Measurements from ENCODE around the gene SYAP1. TPM values are rescaled to one million over a fixed set of nuclear protein-coding genes. Genes with fewer than 3 reads are reported as not detected.
A peak's percentile ranks its signal among the peaks of the same experiment; 100 is the strongest.

Gene SYAP1, protein sequence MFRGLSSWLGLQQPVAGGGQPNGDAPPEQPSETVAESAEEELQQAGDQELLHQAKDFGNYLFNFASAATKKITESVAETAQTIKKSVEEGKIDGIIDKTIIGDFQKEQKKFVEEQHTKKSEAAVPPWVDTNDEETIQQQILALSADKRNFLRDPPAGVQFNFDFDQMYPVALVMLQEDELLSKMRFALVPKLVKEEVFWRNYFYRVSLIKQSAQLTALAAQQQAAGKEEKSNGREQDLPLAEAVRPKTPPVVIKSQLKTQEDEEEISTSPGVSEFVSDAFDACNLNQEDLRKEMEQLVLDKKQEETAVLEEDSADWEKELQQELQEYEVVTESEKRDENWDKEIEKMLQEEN
- polyA plus RNA-seq: 31.3 TPM
- long read RNA-seq, donor 1, full-length matches to known transcripts: 11 of 11 reads
- long read RNA-seq, donor 1, partial matches to known transcripts: 0 of 11 reads
- long read RNA-seq, donor 1, other reads (novel, unspliced or antisense): 0 of 11 reads
- long read RNA-seq, donor 2, full-length matches to known transcripts: 27 of 41 reads
- long read RNA-seq, donor 2, partial matches to known transcripts: 14 of 41 reads
- long read RNA-seq, donor 2, other reads (novel, unspliced or antisense): 0 of 41 reads
- long read RNA-seq, donor 3, full-length matches to known transcripts: 37 of 56 reads
- long read RNA-seq, donor 3, partial matches to known transcripts: 19 of 56 reads
- long read RNA-seq, donor 3, other reads (novel, unspliced or antisense): 0 of 56 reads
- long read RNA-seq, donor 4, full-length matches to known transcripts: 4 of 4 reads
- long read RNA-seq, donor 4, partial matches to known transcripts: 0 of 4 reads
- long read RNA-seq, donor 4, other reads (novel, unspliced or antisense): 0 of 4 reads
- long read RNA-seq, donor 5, full-length matches to known transcripts: 8 of 8 reads
- long read RNA-seq, donor 5, partial matches to known transcripts: 0 of 8 reads
- long read RNA-seq, donor 5, other reads (novel, unspliced or antisense): 0 of 8 reads
- long read RNA-seq, donor 6, full-length matches to known transcripts: 18 of 34 reads
- long read RNA-seq, donor 6, partial matches to known transcripts: 16 of 34 reads
- long read RNA-seq, donor 6, other reads (novel, unspliced or antisense): 0 of 34 reads
- long read RNA-seq, donor 7, full-length matches to known transcripts: 17 of 17 reads
- long read RNA-seq, donor 7, partial matches to known transcripts: 0 of 17 reads
- long read RNA-seq, donor 7, other reads (novel, unspliced or antisense): 0 of 17 reads
- long read RNA-seq, donor 8, full-length matches to known transcripts: 27 of 56 reads
- long read RNA-seq, donor 8, partial matches to known transcripts: 29 of 56 reads
- long read RNA-seq, donor 8, other reads (novel, unspliced or antisense): 0 of 56 reads
- long read RNA-seq, donor 9, full-length matches to known transcripts: 20 of 26 reads
- long read RNA-seq, donor 9, partial matches to known transcripts: 6 of 26 reads
- long read RNA-seq, donor 9, other reads (novel, unspliced or antisense): 0 of 26 reads
- long read RNA-seq, donor 10, full-length matches to known transcripts: 25 of 45 reads
- long read RNA-seq, donor 10, partial matches to known transcripts: 20 of 45 reads
- long read RNA-seq, donor 10, other reads (novel, unspliced or antisense): 0 of 45 reads
- long read RNA-seq, donor 11, full-length matches to known transcripts: 17 of 17 reads
- long read RNA-seq, donor 11, partial matches to known transcripts: 0 of 17 reads
- long read RNA-seq, donor 11, other reads (novel, unspliced or antisense): 0 of 17 reads

DNA sequence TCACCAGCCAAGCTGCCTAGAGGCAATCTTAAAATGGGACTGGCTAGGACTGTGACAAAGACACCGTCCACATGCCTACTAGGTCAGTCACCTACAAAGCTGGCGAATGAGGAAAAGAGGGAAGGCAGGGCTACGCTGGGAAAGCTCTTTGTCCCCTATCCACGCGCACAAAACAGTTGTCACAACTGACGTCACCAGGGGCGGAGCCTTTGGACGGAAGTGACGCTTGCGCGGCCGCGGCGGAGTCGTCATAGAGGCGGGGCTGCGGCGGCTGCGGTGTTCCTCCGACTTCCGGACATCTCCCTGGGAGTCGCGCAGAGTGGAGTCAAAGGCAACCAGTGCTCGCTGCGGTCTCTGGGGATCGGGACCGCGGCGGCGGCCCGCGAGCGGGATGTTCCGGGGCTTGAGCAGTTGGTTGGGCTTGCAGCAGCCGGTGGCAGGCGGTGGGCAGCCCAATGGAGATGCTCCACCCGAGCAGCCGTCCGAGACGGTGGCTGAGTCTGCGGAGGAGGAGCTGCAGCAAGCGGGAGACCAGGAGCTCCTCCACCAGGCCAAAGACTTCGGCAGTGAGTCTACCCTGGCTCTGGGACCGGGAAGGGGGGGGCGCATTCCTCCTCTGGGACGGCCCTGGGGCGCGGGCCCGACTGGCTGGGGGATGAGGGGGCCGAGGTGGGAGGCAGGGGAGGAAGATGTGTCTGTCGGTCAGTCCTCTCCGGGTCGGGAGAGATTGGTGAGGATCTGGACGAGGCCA lies at the start of gene SYAP1:
Gene SYAP1, plus strand, starts transcription at position 279 of the 751 bp plus-strand sequence. Its CDS starts 113 bp downstream, at position 392.
- peak; percentile 96 to 98 for DNase-seq
- H3K27me3 ChIP-seq (ENCODE audit: control insufficient read depth, insufficient read depth, low read length): no peaks in the 10 kb centered on the region
- H3K36me3 ChIP-seq (ENCODE audit: control insufficient read depth, insufficient read depth, low read length): no peaks in the 10 kb centered on the region
- peak within 1 kb of the TSS; percentile 100 for H3K27ac ChIP-seq (ENCODE audit: low read length)
- no peaks in the 10 kb centered on the region for H3K9me3 ChIP-seq (ENCODE audit: control insufficient read depth, low read depth, low read length)
- WGBS (ENCODE audit: insufficient coverage, low lambda C conversion rate): no CpG with 5 or more reads among the region's 54 CpGs
- peak within 1 kb of the TSS; percentile 95 for H3K4me3 ChIP-seq (ENCODE audit: low read length)
- H3K4me1 ChIP-seq (ENCODE audit: control insufficient read depth, insufficient read depth, low read length): peaks cover 13% of the 10 kb centered on the region

DNA sequence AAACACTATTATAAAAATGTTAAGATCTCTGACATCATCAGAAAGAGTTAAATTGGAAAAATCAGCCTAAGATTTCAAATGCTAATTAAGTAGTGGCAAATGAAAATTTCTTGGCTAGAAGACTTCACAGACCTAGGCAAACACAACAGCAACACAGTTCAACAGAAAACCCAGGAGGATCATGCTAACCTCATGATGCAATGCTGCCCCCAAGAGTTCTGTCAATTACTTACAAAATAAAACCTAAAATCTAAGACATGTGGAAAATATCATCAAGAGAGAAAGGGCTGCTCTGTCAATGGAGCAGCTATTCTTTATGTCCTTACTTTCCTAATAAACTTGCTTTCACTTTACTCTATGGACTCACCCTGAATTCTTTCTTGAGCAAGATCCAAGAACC lies 48.4 kb upstream of the SYAP1 start:
- Histone ChIP-seq H3K27ac (ENCODE audit: low read length) (no peak overlapping the region), H3K4me1 (ENCODE audit: control insufficient read depth, insufficient read depth, low read length) (no peaks in the 10 kb centered on the region), H3K4me3 (ENCODE audit: low read length) (no peak overlapping the region), H3K36me3 (ENCODE audit: control insufficient read depth, insufficient read depth, low read length) (peaks cover 21% of the 10 kb centered on the region), H3K27me3 (ENCODE audit: control insufficient read depth, insufficient read depth, low read length) (no peaks in the 10 kb centered on the region), H3K9me3 (ENCODE audit: control insufficient read depth, low read depth, low read length) (no peaks in the 10 kb centered on the region)
- DNase-seq: peak in 1 of 2 donors; percentile 26

DNA sequence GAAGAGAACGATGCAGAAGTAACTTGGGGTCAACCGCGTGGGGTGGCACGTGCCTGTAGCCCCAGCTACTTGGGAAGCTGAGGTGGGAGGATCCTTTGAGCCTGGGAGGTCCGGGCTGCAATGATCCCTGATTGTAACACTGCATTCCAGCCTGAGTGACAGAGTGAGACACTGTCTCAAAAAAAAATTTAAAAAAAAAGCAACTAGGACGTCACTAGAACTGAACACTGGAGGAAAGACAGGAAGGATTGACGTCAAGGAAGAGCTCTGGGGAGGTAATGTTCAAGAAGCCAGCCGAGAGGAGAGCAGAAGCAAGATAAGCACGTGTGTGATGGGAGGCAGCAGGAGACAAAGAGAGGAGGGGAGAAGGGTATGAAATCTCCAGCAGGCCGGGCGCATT lies 40.7 kb upstream of the SYAP1 start:
- no peak overlapping the region for H3K4me3 ChIP-seq (ENCODE audit: low read length)
- H3K27me3 ChIP-seq (ENCODE audit: control insufficient read depth, insufficient read depth, low read length): no peaks in the 10 kb centered on the region
- H3K9me3 ChIP-seq (ENCODE audit: control insufficient read depth, low read depth, low read length): no peaks in the 10 kb centered on the region
- H3K27ac ChIP-seq (ENCODE audit: low read length): no peak overlapping the region
- DNase-seq: no peak
- WGBS (ENCODE audit: insufficient coverage, low lambda C conversion rate): no CpG with 5 or more reads among the region's 11 CpGs
- H3K4me1 ChIP-seq (ENCODE audit: control insufficient read depth, insufficient read depth, low read length): no peaks in the 10 kb centered on the region
- peaks cover 26% of the 10 kb centered on the region for H3K36me3 ChIP-seq (ENCODE audit: control insufficient read depth, insufficient read depth, low read length)

DNA sequence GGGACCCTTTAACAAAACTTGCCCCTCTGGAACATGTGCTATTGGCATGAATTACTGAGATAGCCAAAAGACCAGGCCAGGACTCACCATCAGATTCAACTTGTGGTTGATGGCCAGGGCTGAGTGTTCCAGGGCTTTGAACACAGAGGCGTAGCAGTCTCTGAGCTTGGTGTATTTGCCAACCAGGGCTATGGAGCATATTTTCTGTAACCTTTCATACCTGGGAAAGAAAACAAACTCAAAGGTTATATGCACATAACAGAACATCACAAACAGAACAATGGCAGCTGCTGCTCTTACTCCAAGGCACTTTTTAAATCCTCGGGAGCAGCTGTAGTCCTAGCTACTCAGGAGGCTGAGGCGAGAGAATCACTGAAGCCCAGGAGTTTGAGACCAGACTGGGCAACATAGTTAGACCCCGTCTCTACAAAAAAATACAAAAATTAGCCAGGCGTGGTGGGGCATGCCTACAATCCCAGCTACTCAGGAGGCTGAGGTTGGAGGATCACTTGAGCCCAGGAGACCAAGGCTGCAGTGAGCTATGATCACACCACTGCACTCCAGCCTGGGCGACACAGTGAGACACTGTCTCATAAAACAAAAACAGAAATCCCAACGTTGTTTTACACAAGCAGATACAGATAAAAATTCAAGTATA lies 36.3 kb upstream of the SYAP1 start:
- no peak for DNase-seq
- no peaks in the 10 kb centered on the region for H3K27me3 ChIP-seq (ENCODE audit: control insufficient read depth, insufficient read depth, low read length)
- H3K36me3 ChIP-seq (ENCODE audit: control insufficient read depth, insufficient read depth, low read length): peaks cover 25% of the 10 kb centered on the region
- no CpG with 5 or more reads among the region's 7 CpGs for WGBS (ENCODE audit: insufficient coverage, low lambda C conversion rate)
- no peaks in the 10 kb centered on the region for H3K9me3 ChIP-seq (ENCODE audit: control insufficient read depth, low read depth, low read length)
- H3K27ac ChIP-seq (ENCODE audit: low read length): no peak overlapping the region
- H3K4me1 ChIP-seq (ENCODE audit: control insufficient read depth, insufficient read depth, low read length): no peaks in the 10 kb centered on the region
- no peak overlapping the region for H3K4me3 ChIP-seq (ENCODE audit: low read length)

DNA sequence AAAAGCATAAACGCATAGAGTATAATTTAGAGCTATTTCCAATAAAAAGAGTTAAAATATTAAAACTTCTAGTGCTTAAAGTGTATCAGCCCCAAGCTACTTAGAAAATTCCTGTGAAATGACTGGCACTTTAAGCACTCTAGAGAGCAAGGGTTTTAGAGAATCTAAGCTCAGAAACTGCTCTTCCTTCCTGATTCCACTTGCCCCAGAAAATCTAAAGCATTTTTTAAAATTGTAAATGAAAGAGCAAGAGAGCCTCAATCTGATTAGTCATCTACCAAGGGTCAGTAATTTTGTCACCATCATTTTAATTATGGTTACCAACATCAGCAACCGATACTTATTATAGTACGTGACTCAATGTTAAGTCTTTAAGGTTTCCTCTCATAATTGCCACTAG lies 31.9 kb upstream of the SYAP1 start:
- H3K27me3 ChIP-seq (ENCODE audit: control insufficient read depth, insufficient read depth, low read length): no peaks in the 10 kb centered on the region
- no peak overlapping the region for H3K27ac ChIP-seq (ENCODE audit: low read length)
- DNase-seq: no peak
- H3K36me3 ChIP-seq (ENCODE audit: control insufficient read depth, insufficient read depth, low read length): peaks cover 29% of the 10 kb centered on the region
- no peak overlapping the region for H3K4me3 ChIP-seq (ENCODE audit: low read length)
- no peaks in the 10 kb centered on the region for H3K9me3 ChIP-seq (ENCODE audit: control insufficient read depth, low read depth, low read length)
- no peaks in the 10 kb centered on the region for H3K4me1 ChIP-seq (ENCODE audit: control insufficient read depth, insufficient read depth, low read length)
- no CpG with 5 or more reads among the region's 3 CpGs for WGBS (ENCODE audit: insufficient coverage, low lambda C conversion rate)

DNA sequence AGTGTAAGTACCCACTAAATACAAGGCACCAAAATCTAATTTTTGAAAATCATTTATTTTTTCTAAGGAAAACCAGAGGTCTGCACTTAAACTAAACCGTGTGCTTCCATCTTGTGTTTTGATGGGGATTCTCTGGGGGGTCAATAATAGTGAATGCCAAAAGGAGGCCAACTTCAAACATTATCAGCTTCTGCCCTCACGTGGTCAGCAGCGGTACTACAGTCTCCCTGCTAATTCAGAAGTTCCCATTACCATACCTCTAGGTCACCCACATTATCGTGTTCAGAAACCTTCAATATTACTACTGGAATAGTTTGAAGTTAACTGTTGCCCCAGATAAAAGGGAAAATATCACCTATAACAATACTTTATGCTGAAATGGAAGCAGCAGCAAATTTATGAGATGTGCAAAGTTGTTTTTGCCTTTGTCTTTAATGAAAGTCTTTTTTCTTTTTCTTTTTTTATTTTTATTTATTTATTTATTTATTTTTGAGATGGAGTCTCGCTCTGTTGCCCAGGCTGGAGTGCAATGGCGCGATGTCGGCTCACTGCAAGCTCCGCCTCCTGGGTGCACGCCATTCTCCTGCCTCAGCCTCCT lies 24.2 kb upstream of the SYAP1 start:
- Histone ChIP-seq H3K9me3 (ENCODE audit: control insufficient read depth, low read depth, low read length) (no peaks in the 10 kb centered on the region), H3K4me3 (ENCODE audit: low read length) (no peak overlapping the region), H3K36me3 (ENCODE audit: control insufficient read depth, insufficient read depth, low read length) (peaks cover 42% of the 10 kb centered on the region), H3K4me1 (ENCODE audit: control insufficient read depth, insufficient read depth, low read length) (no peaks in the 10 kb centered on the region), H3K27me3 (ENCODE audit: control insufficient read depth, insufficient read depth, low read length) (no peaks in the 10 kb centered on the region), H3K27ac (ENCODE audit: low read length) (no peak overlapping the region)
- DNase-seq: peak in 1 of 2 donors; percentile 12
- WGBS (ENCODE audit: insufficient coverage, low lambda C conversion rate): no CpG with 5 or more reads among the region's 10 CpGs

DNA sequence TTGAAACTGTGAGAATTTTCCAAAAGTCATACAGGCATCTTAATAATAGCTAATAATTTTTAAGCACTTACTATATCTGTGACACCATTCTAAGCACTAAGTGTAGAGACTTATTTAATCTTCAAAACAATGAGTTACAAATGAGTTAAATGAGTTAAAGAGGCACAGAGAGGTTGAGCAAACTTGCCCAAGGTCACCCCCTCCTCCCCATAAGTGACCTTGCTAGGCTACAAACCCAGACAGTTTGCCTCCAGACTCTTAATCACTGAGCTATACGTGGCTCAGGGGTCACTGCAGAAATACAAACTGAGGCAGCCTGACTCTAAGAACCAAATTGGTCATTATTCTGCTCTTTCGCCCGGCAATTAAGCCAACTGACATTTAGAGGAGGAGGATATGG lies 22.5 kb upstream of the SYAP1 start:
- no CpG with 5 or more reads among the region's 3 CpGs for WGBS (ENCODE audit: insufficient coverage, low lambda C conversion rate)
- DNase-seq: no peak

DNA sequence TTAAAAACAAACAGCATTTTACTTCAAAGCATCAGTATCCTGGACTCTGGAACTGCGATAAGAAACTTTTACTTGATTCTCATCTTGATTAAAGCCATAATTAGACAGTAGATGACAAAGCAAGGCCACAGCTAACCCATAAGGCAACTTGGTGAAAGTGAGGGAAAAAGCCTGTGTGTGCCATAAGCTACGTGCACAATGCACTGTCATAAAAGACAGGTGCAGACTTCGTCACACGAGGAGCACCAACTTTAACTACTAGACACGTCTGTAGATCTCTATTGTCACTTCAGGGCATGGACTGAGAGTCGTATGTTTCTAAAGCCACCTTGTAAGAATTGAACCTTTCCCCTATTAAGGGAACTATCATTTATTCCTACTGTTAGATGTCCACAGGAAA lies 20.0 kb upstream of the SYAP1 start:
- no CpG with 5 or more reads among the region's 6 CpGs for WGBS (ENCODE audit: insufficient coverage, low lambda C conversion rate)
- peaks cover 18% of the 10 kb centered on the region for H3K36me3 ChIP-seq (ENCODE audit: control insufficient read depth, insufficient read depth, low read length)
- peak in 1 of 2 donors; percentile 35 for DNase-seq
- no peak overlapping the region for H3K4me3 ChIP-seq (ENCODE audit: low read length)
- H3K27ac ChIP-seq (ENCODE audit: low read length): no peak overlapping the region
- no peaks in the 10 kb centered on the region for H3K9me3 ChIP-seq (ENCODE audit: control insufficient read depth, low read depth, low read length)
- no peaks in the 10 kb centered on the region for H3K27me3 ChIP-seq (ENCODE audit: control insufficient read depth, insufficient read depth, low read length)
- H3K4me1 ChIP-seq (ENCODE audit: control insufficient read depth, insufficient read depth, low read length): no peaks in the 10 kb centered on the region

More for the DNA sequence above, 22.5 kb upstream of the SYAP1 start:
- Histone ChIP-seq H3K27ac (ENCODE audit: low read length) (no peak overlapping the region), H3K4me1 (ENCODE audit: control insufficient read depth, insufficient read depth, low read length) (no peaks in the 10 kb centered on the region), H3K4me3 (ENCODE audit: low read length) (no peak overlapping the region), H3K27me3 (ENCODE audit: control insufficient read depth, insufficient read depth, low read length) (no peaks in the 10 kb centered on the region), H3K36me3 (ENCODE audit: control insufficient read depth, insufficient read depth, low read length) (peaks cover 33% of the 10 kb centered on the region), H3K9me3 (ENCODE audit: control insufficient read depth, low read depth, low read length) (no peaks in the 10 kb centered on the region)
